Stimulated activated naive CD8-positive, alpha-beta T cell treated with anti-CD3 and anti-CD28 coated beads, Interleukin-15, Interleukin-2, amounts not matched to agents 100 U/mL and 50 U/mL, for 24 hours (primary cell): Measurements from ENCODE around the gene CENPB.
A peak's percentile ranks its signal among the peaks of the same experiment; 100 is the strongest.

Source experiments
- ATAC-seq: fragments of 150-1000 bp; cut with Tn5 transposase; one replicate; pipeline ENCODE4 v1.10.0; 2021
- DNase-seq: peaks from one replicate; pipeline ENCODE4 v3.0.0; 2021

Gene CENPB

GRCh38 chr20:3788685-3789155 lies 2.2 kb upstream of the CENPB start:
- DNase-seq (no peak), ATAC-seq (no peak)

DNA sequence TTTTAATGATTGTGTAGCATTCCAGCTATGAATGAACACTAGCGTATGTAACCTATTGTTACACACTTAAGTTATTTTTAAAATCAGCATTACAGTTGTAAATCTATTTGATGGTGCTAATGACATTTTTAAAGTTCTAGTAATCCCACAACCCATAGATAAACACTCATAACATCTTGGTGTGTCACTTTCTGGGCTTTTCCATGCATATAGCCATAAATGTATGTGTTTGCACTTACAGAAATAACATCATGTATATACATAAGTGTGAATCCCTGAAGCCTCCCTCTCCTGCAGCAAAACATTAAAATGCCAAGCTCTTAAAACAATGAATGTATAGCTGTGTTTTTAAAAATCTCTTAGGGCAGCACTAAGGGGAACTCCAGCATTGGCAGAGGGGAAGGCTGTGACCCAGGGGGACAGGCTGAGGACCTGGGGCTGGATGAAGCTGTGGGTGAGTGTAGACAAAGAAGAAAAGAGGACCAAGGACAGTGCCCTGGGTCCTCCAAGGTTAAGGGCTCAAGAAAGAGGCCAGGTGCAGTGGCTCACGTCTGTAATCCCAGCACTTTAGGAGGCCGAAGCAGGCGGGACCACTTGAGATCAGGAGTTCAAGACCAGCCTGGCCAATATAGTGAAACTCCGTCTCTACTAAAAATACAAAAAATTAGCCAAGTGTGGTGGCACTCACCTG lies 929 bp upstream of the CENPB start:
- ATAC-seq (no peak), DNase-seq (no peak)

DNA sequence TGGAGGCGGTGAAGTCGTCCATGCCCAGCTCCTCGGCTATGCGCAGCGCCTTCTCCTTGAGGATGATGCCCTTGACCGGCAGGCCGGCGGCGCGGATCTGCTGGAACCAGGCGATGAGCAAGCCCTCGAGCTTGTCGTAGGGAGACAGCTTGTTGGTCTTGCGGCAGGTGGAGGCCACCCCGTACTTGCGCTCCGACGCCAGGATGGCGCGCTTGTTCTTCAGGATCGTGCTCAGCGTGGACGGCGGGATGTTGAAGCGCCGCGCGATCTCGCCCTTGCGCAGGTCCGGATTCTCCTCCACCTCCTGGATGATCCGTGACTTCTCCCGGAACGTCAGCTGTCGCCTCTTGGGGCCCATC lies 435 bp downstream of the CENPB start:
- peak; percentile 9 for ATAC-seq
- peak; percentile 54 for DNase-seq

GRCh38 chr20:3785240-3786125 lies 1.1 kb downstream of the CENPB start:
- ATAC-seq: no peak
- no peak for DNase-seq

DNA sequence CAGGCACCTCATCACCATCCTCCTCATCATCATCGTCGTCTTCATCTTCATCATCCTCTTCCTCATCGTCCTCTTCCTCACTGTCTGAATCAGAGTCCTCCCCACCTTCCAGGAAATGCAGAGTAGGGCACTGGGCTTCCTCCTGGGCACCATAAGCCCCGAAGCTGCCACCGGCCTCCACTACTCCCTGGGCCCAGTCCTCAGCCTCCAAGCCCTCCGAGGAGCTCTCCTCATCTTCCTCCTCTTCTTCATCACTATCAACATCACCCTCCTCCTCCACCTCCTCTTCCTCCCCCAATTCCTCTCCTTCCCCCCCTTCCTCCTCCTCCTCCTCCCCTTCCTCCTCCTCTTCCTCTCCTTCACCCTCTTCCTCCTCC lies 1.7 kb downstream of the CENPB start:
- DNase-seq: no peak
- no peak for ATAC-seq

GRCh38 chr20:3784216-3784853 lies 2.2 kb downstream of the CENPB start:
- no peak for ATAC-seq
- no peak for DNase-seq

DNA sequence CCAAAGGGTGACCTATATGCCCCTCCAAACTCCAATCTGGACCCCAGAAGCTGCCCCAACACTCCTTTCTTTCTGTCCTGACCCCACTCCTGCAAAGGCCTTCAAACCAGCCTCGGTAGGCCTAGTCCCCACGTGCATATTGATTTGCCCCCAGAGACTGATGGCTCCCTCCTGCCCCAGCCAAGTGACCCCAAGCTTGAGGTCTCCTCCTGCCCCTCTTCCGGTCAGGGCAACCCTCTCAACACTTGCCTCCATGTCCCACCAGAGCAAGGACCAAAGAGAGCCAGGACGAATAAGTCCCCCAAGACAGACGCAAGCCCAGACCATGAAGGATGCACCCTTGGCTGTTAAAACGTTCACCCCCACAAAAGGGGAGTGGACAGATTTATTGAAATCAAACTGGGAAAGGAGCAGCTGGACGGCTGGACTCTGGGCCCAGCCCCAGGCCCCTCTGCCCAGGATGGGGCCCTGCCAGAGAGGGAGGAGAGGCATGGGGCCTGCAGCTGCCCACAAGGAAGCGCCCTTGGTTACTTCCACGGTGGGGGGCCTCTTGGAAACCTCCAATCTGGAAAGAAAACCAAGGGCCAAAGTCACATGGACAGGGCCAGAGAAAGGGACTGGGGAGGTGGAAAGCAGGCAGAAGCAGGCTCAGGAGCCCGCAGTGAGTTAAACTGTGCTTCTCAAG lies 2.9 kb downstream of the CENPB start:
- DNase-seq: no peak
- ATAC-seq: no peak

GRCh38 chr20:3783068-3783489 lies 3.5 kb downstream of the CENPB start:
- DNase-seq (no peak), ATAC-seq (no peak)

DNA sequence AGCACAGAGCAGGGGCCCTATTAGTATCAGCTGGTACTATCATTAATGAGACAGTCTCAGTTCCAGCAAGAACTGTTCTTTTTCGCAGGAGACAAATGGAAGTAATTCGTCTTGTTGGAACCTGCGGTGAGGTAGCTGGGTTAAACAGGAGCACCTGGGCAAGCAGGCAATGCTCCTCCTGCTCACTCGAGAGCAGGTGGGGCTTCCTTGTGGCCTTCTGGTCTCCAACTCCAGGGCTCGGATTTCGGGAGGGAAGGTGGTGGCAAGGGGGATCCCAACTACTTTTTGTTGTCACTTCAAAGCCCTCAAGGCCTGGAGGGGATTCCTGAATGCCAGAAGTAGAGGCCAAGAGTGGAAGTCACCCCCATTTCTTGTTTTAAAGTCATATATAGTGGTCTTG lies 3.9 kb downstream of the CENPB start:
- ATAC-seq (no peak), DNase-seq (no peak)

GRCh38 chr20:3781153-3781910 lies 5.2 kb downstream of the CENPB start, which contains the start of gene SPEF1:
Gene SPEF1, minus strand, starts transcription at chr20:3781448. Its CDS starts 161 bp downstream, at chr20:3781287.
- ATAC-seq (peak; percentile 44), DNase-seq (peak; percentile 46)

DNA sequence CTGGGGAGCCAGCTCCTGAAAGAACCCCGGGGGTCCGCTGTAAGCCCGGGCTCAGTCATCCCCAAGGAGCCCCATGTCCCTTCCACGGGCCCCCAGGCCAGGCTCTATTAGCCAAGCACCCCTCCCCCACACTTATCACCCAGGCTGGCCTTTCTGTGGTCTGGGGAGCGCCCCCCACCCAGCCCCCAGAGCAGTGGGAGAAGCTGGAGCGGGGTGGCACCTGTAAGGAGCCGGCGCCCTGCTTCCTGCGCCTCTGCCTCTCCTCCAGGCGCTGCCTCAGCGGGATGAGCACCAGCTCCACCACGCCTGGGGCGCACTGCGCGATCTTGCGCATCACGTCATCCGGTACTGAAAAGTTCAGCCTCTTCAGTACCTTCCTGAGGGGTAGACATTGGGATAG lies 7.6 kb downstream of the CENPB start:
- no peak for DNase-seq
- ATAC-seq: no peak

DNA sequence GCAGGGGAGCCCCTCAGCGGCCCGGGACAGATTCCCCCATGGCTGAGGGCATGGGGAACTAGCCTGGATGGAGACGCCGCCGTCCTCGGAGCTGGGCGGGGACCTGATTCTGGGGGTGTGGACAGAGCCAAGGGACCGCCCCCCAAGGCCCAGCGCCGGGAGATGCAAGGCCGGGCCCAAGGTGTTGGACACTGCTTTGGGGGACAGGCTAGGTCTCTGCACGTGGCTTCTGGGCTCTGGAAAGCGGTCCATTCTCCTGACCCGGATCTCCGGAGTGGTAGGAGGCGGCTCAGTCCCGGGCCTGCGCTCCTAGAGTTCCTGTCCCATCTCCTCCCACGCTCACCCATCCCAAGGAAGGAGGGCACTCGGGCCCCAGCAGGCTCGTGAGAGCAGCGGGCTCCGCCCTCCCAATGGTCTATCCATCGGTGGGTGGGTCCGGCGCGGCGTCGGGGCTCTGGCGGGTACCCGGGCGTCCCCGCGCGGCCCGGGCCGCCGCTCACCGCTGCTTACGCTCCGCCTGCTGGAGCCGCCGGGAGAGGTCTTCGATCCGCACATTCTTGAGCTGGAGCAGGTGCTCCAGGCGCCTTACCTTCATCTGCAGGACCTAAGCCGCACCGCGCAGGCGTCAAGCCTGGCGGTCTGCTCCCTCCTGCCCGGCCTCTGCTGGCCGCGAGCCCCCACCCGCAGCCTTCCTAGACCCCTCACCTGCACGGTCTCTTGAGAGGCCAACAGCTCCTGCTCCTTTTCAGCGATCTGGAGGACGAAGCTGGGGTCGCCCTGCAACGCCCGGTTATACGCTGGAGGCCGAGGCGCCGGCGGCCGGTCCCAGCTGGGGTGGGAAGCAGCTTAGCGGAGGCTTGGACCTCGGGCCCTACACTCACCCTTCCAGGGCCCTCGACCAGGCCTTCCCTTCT lies 8.6 kb downstream of the CENPB start:
- ATAC-seq: peak; percentile 69
- DNase-seq: peak; percentile 65

DNA sequence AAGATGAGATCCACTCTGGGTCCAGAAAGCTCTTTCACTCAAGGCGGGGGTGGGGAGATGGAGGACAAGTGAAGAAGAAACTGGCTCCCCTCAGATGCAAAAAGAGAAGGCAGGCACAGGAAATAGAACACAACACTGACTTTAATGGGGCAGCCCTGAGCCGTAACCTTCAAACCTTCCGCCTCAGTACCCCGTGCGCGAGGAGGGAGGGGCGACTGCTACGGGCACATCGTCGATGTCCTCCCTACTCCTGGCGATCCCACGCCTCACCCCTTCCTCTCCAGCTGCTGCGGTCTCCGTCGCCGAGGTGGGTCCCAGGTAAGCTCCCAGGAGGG lies 9.2 kb downstream of the CENPB start:
- peak; percentile 19 for ATAC-seq

GRCh38 chr20:3775457-3776108 lies 11.0 kb downstream of the CENPB start:
- DNase-seq (no peak), ATAC-seq (no peak)

More for the DNA sequence above, 9.2 kb downstream of the CENPB start:
- DNase-seq: no peak

DNA sequence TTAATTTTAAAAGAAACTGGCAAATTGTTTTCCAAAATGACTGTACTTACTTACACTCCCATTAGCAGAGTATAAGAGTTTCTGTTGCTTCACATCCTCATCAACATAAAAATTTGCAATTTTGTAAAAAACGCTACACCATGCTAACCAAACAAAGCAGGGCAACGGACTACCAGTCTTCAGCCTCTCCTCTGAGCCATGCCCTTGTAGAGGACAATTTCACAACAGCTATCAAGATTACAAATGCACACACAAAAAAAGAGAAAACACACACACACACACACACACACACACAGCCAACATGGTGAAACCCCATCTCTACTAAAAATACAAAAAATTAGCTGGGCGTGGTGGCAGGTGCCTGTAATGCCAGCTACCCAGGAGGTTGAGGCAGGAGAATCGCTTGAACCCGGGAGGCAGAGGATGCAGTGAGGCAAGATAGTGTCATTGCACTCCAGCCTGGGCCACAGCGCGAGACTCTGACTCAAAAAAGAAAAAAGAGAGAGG lies 14.9 kb downstream of the CENPB start:
- ATAC-seq: no peak
- no peak for DNase-seq

DNA sequence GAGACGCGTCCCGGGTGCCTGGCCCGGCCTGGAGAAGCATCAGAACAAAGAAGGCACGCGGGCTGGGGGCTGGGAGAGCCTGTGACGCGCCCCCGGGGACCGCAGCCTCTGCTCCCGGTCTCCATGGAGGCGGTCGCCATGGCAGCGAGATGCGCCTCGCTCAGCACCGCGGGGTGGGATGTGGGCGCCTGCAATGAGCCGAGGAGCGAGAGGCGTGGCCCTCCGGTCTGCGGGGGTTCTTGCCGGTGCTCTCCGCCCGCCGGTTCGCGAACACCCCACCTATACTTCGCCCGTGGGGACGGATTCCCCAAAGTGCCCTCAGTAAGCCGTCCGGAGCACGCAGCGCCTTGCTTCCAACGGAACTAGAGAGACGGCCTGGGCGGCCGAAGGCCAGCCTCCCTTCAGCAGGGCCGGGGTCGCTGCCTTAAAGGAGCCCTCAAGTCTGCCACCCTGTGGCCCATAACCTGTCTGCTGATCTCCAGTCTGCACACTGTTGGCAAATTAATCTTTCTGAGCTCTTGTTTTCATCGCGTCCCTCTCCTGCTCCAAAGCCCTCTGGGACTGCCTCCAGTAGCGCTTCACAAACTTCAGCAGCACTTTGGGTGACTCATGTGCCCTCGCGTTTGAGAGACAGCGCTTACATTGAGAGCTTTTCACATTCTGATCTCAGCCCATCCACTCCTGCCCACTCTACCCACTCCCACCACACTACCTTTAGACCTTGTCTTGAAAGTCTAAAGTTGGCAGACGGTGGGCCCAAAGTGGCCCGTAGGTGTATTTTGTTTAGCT lies 18.0 kb downstream of the CENPB start:
- ATAC-seq (peak; percentile 55), DNase-seq (peak; percentile 86)

DNA sequence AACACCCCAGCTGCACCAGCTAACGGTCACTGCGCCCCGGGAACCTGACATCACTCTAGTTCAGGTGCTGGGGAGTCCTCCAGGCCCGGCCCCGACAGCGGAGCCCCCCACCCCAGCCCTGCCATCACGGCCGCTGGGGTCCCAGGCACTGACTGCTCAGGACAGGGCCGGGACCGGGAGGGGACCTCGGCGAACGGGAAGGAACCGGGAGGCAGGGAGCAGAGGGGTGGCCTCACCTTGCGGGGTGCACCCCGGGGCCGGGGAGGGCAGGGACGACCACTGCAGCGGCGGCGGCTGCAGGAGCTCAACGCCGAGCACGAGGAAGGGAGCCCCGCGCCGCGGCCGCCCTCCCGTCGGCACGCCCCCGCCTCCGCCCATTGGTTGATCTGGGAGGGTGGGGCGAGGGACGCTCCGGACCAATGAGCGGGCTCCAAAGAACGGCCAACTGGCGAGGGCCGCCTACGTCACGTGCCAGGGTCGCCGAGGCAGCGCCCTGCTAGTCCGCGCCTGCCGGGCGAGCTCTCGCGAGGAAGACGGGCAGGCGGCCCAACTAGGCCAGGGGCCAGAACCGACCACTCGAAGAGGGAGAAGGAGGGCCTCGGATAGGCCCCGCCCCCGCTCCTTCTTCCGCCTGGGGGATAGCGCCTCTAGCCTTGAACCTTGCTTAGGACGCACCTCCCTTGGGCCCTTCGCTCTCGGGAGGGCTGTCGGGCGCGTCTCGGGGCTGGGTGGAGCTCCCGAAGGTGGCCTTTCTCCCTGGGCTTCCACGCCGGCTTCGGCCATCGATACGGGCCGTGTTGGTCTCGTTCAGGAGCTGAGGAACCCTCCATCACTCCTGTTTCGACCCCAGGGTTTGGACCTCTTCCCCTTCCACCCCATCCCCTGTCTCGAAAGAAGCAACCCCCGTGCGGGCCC lies 18.9 kb downstream of the CENPB start, which contains the start of gene ADISSP:
Gene ADISSP, minus strand, starts transcription at position 327 of the 915 bp plus-strand sequence. CDS start 7,653 bp downstream, outside the sequence.
- ATAC-seq: peak; percentile 95
- DNase-seq: peak; percentile 98

DNA sequence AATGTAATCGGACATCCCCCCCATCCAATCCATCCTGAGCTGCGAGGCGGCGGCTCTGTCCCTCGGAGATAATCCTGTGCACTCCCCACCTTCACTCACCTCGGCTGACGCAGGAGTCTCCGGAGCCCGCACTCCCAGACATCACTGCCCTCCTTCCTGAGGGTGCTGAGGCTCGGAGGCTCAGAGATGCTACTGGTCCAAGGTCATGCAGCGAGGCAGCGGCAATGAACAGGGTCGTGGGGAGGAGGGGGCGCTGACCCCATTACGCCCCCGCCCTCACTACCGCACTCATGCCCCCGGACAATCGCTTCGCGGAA lies 19.5 kb downstream of the CENPB start:
- ATAC-seq (no peak), DNase-seq (peak; percentile 41)
